Measurements from ENCODE around the gene LRRN4. TPM values are rescaled to one million over a fixed set of nuclear protein-coding genes. Genes with fewer than 3 reads are reported as not detected.

The LRRN4 gene
- polyA plus RNA-seq, 1 donor from 2014 or later: 0.26 TPM

DNA sequence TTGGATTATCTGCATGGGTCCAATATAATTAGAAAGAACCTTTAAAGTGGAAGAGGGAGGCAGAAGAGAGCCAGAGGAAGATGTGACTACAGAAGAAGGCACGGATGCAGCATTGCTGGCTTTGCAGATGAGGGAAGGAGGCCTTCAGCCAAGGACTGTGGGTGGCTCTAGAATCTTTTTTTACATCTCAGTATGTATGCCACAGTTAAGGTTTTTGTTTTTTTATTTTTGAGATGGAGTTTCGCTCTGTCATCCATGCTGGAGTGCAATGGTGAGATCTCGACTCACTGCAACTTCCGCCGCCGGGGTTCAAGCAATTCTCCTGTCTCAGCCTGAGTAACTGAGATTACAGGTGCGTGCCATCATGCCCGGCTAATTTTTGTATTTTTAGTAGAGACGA is 54.1 kb downstream of the LRRN4 start:
- no peaks in the 10 kb centered on the region for H3K36me3 ChIP-seq (ENCODE audit: insufficient read depth, low read length)
- no peaks in the 10 kb centered on the region for H3K27me3 ChIP-seq (ENCODE audit: insufficient read depth, low read depth, low read length)
- H3K4me3 ChIP-seq (ENCODE audit: low read length): no peak overlapping the region
- no peaks in the 10 kb centered on the region for H3K79me2 ChIP-seq (replicated peaks; ENCODE audit: insufficient read depth, low read length)
- H3K9ac ChIP-seq (ENCODE audit: low read length): no peak overlapping the region
- no peaks in the 10 kb centered on the region for H4K20me1 ChIP-seq (ENCODE audit: insufficient read depth)
- no peaks in the 10 kb centered on the region for H3K9me2 ChIP-seq (ENCODE audit: insufficient read depth, low read length)
- no peak for TF ChIP-seq MXI1 (conservative IDR thresholded peaks at IDR 0.05; ENCODE audit: poor library complexity, severe bottlenecking)
- TF ChIP-seq SMC3 (conservative IDR thresholded peaks at IDR 0.05; ENCODE audit: poor library complexity): no peak
- TF ChIP-seq RAD21 (conservative IDR thresholded peaks at IDR 0.05): no peak
- TF ChIP-seq REST (IDR thresholded peaks at IDR 0.05; ENCODE audit: borderline replicate concordance): no peak
- TF ChIP-seq EZH2 (IDR thresholded peaks at IDR 0.05; ENCODE audit: borderline replicate concordance, insufficient read depth, low read length, poor library complexity, severe bottlenecking): no peak
- TF ChIP-seq, protein P1, sequence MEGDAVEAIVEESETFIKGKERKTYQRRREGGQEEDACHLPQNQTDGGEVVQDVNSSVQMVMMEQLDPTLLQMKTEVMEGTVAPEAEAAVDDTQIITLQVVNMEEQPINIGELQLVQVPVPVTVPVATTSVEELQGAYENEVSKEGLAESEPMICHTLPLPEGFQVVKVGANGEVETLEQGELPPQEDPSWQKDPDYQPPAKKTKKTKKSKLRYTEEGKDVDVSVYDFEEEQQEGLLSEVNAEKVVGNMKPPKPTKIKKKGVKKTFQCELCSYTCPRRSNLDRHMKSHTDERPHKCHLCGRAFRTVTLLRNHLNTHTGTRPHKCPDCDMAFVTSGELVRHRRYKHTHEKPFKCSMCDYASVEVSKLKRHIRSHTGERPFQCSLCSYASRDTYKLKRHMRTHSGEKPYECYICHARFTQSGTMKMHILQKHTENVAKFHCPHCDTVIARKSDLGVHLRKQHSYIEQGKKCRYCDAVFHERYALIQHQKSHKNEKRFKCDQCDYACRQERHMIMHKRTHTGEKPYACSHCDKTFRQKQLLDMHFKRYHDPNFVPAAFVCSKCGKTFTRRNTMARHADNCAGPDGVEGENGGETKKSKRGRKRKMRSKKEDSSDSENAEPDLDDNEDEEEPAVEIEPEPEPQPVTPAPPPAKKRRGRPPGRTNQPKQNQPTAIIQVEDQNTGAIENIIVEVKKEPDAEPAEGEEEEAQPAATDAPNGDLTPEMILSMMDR (IDR thresholded peaks at IDR 0.05; ENCODE audit: poor library complexity, severe bottlenecking): no peak
- no peak for TF ChIP-seq TAF1 (IDR thresholded peaks at IDR 0.05; ENCODE audit: low read depth)
- TF ChIP-seq EP300 (conservative IDR thresholded peaks at IDR 0.05; ENCODE audit: poor library complexity, severe bottlenecking): no peak
- no peak for TF ChIP-seq POLR2AphosphoS5 (IDR thresholded peaks at IDR 0.05)
- no peak overlapping the region for H3K27ac ChIP-seq (ENCODE audit: low read length)
- no peak overlapping the region for H2AFZ ChIP-seq (ENCODE audit: low read depth, low read length)
- H3K9me3 ChIP-seq (ENCODE audit: low read length): no peaks in the 10 kb centered on the region
- no peaks in the 10 kb centered on the region for H3F3A ChIP-seq (ENCODE audit: insufficient read depth, low read length, poor library complexity, severe bottlenecking)
- H3K4me2 ChIP-seq (ENCODE audit: low read length): no peak overlapping the region

- no peaks in the 10 kb centered on the region for H3K27me3 ChIP-seq (ENCODE audit: insufficient read depth, low read depth, low read length)
- H3K36me3 ChIP-seq (ENCODE audit: insufficient read depth, low read length): no peaks in the 10 kb centered on the region
- H3K9me2 ChIP-seq (ENCODE audit: insufficient read depth, low read length): no peaks in the 10 kb centered on the region
- H3K79me2 ChIP-seq (replicated peaks; ENCODE audit: insufficient read depth, low read length): no peaks in the 10 kb centered on the region
- no peak overlapping the region for H3K4me2 ChIP-seq (ENCODE audit: low read length)
- no peaks in the 10 kb centered on the region for H3F3A ChIP-seq (ENCODE audit: insufficient read depth, low read length, poor library complexity, severe bottlenecking)
- H2AFZ ChIP-seq (ENCODE audit: low read depth, low read length): no peak overlapping the region
- no peak for TF ChIP-seq EZH2 (IDR thresholded peaks at IDR 0.05; ENCODE audit: borderline replicate concordance, insufficient read depth, low read length, poor library complexity, severe bottlenecking)
- no peak for TF ChIP-seq MXI1 (conservative IDR thresholded peaks at IDR 0.05; ENCODE audit: poor library complexity, severe bottlenecking)
- TF ChIP-seq TAF1 (IDR thresholded peaks at IDR 0.05; ENCODE audit: low read depth): no peak
- no peak for TF ChIP-seq EP300 (conservative IDR thresholded peaks at IDR 0.05; ENCODE audit: poor library complexity, severe bottlenecking)
- no peak for TF ChIP-seq REST (IDR thresholded peaks at IDR 0.05; ENCODE audit: borderline replicate concordance)
- TF ChIP-seq RAD21 (conservative IDR thresholded peaks at IDR 0.05): no peak
- TF ChIP-seq SMC3 (conservative IDR thresholded peaks at IDR 0.05; ENCODE audit: poor library complexity): no peak
- no peak for TF ChIP-seq POLR2AphosphoS5 (IDR thresholded peaks at IDR 0.05)
- TF ChIP-seq, protein P1 (IDR thresholded peaks at IDR 0.05; ENCODE audit: poor library complexity, severe bottlenecking): no peak
- H4K20me1 ChIP-seq (ENCODE audit: insufficient read depth): no peaks in the 10 kb centered on the region
- H3K9ac ChIP-seq (ENCODE audit: low read length): no peak overlapping the region
- no peaks in the 10 kb centered on the region for H3K9me3 ChIP-seq (ENCODE audit: low read length)
- no peak overlapping the region for H3K4me3 ChIP-seq (ENCODE audit: low read length)
- H3K27ac ChIP-seq (ENCODE audit: low read length): no peak overlapping the region
Measured at GRCh38 chr20:5996765-5997164, 57.1 kb downstream of the LRRN4 start.

Data from neural cell (in vitro differentiated cells).